ENCODE data around the gene MORN3. TPM values are rescaled to one million over a fixed set of nuclear protein-coding genes. Genes with fewer than 3 reads are reported as not detected.

MORN3 gene
- total RNA-seq, 1 donor from 2014 or later, result 0.20 TPM

DNA sequence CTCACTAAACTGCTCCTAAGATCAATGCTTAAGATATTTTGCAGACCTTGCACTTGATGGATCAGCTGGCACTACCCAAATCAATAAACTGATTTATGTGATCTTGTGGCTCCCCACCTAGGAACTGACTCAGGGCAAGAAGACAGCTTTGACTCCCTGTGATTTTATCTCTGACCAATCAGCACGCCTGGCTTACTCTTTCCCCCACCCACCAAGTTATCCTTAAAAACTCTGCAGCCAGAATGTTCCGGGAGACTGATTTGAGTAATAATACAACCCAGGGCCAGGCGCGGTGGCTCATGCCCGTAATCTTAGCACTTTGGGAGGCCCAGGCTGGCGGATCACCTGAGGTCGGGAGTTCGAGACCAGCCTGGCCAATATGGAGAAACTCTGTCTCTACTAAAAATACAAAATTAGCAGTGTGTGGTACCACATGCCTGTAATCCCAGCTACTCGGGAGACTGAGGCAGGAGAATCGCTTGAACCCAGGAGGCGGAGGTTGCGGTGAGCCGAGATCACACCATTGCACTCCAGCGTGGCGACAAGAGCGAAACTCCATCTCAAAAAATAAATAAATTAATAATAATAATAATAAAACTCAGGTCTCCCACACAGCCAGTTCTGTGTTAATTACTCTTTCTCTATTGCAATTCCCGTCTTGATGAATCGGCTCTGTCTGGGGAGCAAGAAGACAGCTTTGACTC lies 12.0 kb downstream of the MORN3 start:
- intact Hi-C loops (cut with micrococcal nuclease), result no loop called here
- Mint-ChIP-seq H3K36me3 (ENCODE audit: low read depth) (peaks cover 5% of the 10 kb centered on the region), H3K27me3 (no peaks in the 10 kb centered on the region), H3K4me3 (no peak overlapping the region), H3K9me3 (no peaks in the 10 kb centered on the region), H3K27ac (peak overlapping the region; percentile 50), H3K4me1 (peaks cover 22% of the 10 kb centered on the region)
- CTCF ChIA-PET, result interaction anchor here (1.0 to 1.6 kb wide), 3 partner anchors 11 to 137 kb away, joined by 3 to 6 read pairs (median 4); no protein-coding TSS in a partner anchor
- TF ChIP-seq, protein P1, sequence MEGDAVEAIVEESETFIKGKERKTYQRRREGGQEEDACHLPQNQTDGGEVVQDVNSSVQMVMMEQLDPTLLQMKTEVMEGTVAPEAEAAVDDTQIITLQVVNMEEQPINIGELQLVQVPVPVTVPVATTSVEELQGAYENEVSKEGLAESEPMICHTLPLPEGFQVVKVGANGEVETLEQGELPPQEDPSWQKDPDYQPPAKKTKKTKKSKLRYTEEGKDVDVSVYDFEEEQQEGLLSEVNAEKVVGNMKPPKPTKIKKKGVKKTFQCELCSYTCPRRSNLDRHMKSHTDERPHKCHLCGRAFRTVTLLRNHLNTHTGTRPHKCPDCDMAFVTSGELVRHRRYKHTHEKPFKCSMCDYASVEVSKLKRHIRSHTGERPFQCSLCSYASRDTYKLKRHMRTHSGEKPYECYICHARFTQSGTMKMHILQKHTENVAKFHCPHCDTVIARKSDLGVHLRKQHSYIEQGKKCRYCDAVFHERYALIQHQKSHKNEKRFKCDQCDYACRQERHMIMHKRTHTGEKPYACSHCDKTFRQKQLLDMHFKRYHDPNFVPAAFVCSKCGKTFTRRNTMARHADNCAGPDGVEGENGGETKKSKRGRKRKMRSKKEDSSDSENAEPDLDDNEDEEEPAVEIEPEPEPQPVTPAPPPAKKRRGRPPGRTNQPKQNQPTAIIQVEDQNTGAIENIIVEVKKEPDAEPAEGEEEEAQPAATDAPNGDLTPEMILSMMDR (IDR thresholded peaks at IDR 0.05), result no peak
- ATAC-seq (ENCODE audit: low read depth) (no peak), DNase-seq (no peak)
- POLR2A ChIA-PET, result interaction anchor here (0.7 to 2.8 kb wide), 3 partner anchors 14 to 106 kb away, joined by 4 to 15 read pairs (median 8); partner anchors contain the start of gene ORAI1

DNA sequence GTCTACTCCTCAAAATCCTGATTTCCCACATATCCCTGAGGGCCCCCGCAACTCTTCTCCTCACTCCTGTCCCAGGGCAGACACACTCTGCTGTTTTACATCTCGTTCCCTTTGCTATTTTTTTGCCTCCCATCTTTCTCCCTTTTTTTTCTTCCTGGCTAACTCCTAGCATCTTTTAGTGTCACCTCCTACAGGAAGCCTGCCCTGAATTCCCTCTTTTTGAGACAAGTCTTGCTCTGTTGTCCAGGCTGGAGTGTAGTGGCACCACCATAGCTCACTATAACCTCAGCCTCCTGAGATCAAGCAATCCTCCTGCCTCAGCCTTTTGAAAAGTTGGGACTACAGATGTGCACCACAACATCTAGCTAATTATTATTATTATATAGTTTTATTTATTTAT lies 13.3 kb downstream of the MORN3 start:
- intact Hi-C loops (cut with micrococcal nuclease), result no loop called here
- ATAC-seq (ENCODE audit: low read depth), result no peak
- no peaks in the 10 kb centered on the region for H3K27me3 Mint-ChIP-seq
- H3K36me3 Mint-ChIP-seq (ENCODE audit: low read depth), result peaks cover 11% of the 10 kb centered on the region
- H3K4me1 Mint-ChIP-seq, result peaks cover 22% of the 10 kb centered on the region
- H3K27ac Mint-ChIP-seq, result no peak overlapping the region
- TF ChIP-seq, protein P1 (IDR thresholded peaks at IDR 0.05), result no peak
- no peak for DNase-seq
- CTCF ChIA-PET, result no interaction called here
- H3K4me3 Mint-ChIP-seq, result no peak overlapping the region
- POLR2A ChIA-PET, result interaction anchor here (0.7 to 1.1 kb wide), 5 partner anchors 8 to 30 kb away, joined by 3 to 5 read pairs (median 3); partner anchors contain the start of gene ORAI1
- H3K9me3 Mint-ChIP-seq, result no peaks in the 10 kb centered on the region

DNA sequence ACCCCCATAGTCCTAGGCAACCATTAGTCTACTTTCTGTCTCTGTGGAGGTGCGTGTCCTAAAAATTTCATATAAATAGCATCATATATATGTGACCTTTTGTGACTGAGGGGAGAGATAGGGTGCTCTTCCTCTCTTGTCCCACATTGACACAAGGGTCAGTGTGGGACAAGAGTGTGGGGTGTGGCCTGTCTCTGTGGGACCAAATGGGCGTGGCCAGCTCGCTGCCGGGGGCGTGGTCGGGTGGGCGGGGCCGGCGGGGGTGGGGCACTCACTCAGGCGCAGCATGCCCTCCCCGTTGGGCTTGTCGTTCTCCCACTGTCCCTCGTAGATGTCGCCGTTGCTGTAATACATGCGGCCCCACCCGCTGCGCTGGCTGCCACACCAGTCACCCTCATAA lies 15.5 kb downstream of the MORN3 start:
- Mint-ChIP-seq H3K9me3 (no peaks in the 10 kb centered on the region), H3K27ac (no peak overlapping the region), H3K4me3 (no peak overlapping the region), H3K4me1 (peaks cover 14% of the 10 kb centered on the region), H3K36me3 (ENCODE audit: low read depth) (peaks cover 22% of the 10 kb centered on the region), H3K27me3 (no peaks in the 10 kb centered on the region)
- CTCF ChIA-PET, result interaction anchor here (1.2 kb wide), 1 partner anchor 14 kb away, joined by 3 read pairs; no protein-coding TSS in a partner anchor
- ATAC-seq (ENCODE audit: low read depth) (no peak), DNase-seq (no peak)
- intact Hi-C loops (cut with micrococcal nuclease), result loop anchor here (2.0 kb wide), 1 partner anchor 17 kb away; no protein-coding TSS in a partner anchor
- TF ChIP-seq, protein P1 (IDR thresholded peaks at IDR 0.05), result no peak
- POLR2A ChIA-PET, result interaction anchor here (0.6 to 2.1 kb wide), 3 partner anchors 10 to 26 kb away, joined by 3 to 9 read pairs (median 3); no protein-coding TSS in a partner anchor

DNA sequence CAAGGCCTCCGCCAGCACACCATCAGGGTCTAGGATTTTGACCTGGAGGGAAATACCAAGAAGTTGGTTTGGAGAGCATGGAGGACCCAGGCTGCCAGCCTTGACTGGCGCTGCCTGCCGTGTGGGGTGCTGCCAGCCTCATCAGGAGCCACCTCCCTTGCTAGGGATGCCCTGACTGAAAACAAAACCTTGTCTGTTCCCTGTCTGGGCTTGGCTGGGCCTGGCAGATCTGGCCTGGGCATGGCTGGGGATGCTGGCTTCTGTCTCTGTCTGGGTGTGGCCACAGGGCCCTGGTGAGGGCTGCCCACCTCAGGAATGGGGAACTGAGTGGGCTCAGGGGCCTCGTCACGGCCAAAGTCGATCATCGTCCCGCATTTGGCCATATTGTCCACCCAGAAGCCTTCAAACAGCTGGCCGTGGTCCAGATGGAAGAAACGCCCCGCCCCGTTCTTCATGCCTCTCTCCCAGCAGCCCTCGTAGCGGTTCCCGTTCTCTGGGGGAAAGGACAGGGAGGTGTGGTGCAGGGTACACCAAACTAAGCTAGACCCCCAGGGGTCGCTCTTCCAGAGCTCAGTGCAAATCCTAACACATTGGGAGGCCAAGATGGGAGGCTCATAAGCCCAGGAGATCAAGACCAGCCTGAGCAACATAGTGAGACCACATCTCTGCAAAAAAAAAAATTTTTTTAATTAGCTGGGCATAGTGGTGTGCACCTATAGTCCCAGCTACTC lies 16.5 kb downstream of the MORN3 start:
- intact Hi-C loops (cut with micrococcal nuclease), result no loop called here
- Mint-ChIP-seq H3K36me3 (ENCODE audit: low read depth) (peaks cover 27% of the 10 kb centered on the region), H3K9me3 (no peaks in the 10 kb centered on the region), H3K27ac (no peak overlapping the region), H3K4me3 (no peak overlapping the region), H3K27me3 (no peaks in the 10 kb centered on the region), H3K4me1 (peaks cover 5% of the 10 kb centered on the region)
- ATAC-seq (ENCODE audit: low read depth), result no peak
- DNase-seq, result no peak
- ChIA-PET CTCF (interaction anchor here (1.2 kb wide), 1 partner anchor 15 kb away, joined by 3 read pairs; no protein-coding TSS in a partner anchor), POLR2A (interaction anchor here (0.7 to 2.1 kb wide), 2 partner anchors 11 to 25 kb away, joined by 3 to 9 read pairs; no protein-coding TSS in a partner anchor)
- TF ChIP-seq, protein P1 (IDR thresholded peaks at IDR 0.05), result no peak

All from activated B cell treated with CpG ODN at 0.5 μM for 24 hours (primary cell).